GM21528 (cell line): ENCODE data around the gene DGUOK.
"Not testable (repeated sequence)": the region's sequence is repeated elsewhere in the genome, so short reads cannot be mapped to it uniquely, and the experiment has no call there.

Source experiments
- ATAC-seq: cut with Tn5 transposase; IDR thresholded peaks from one replicate; pipeline ENCODE4 v1.9.1; 2021; ENCODE audit warnings: mild to moderate bottlenecking, moderate library complexity; ENCODE audit not compliant: unreplicated experiment, low FRiP score

DGUOK gene

GRCh38 chr2:73919596-73920228 lies 7.0 kb upstream of the DGUOK start:
- no peak for ATAC-seq

GRCh38 chr2:73920577-73921545 lies 5.8 kb upstream of the DGUOK start:
- ATAC-seq = no peak

GRCh38 chr2:73921581-73921980 lies 5.1 kb upstream of the DGUOK start:
- ATAC-seq = no peak

GRCh38 chr2:73922681-73923080 lies 4.0 kb upstream of the DGUOK start:
- no peak for ATAC-seq

- ATAC-seq = no peak
These were observed 1.5 kb upstream of the DGUOK start for GRCh38 chr2:73925033-73925704.

- ATAC-seq = no peak
These were observed 707 bp upstream of the DGUOK start for GRCh38 chr2:73925853-73926492.

- ATAC-seq = no peak
These were observed 664 bp downstream of the DGUOK start for GRCh38 chr2:73927344-73927743.

- ATAC-seq = no peak
These were observed 2.3 kb downstream of the DGUOK start for GRCh38 chr2:73928963-73929347.

GRCh38 chr2:73930386-73930785 lies 3.7 kb downstream of the DGUOK start:
- no peak for ATAC-seq

GRCh38 chr2:73931531-73932500 lies 5.1 kb downstream of the DGUOK start:
- ATAC-seq = no peak

GRCh38 chr2:73933194-73933593 lies 6.5 kb downstream of the DGUOK start:
- ATAC-seq = no peak

- ATAC-seq = no peak
These were observed 9.0 kb downstream of the DGUOK start for GRCh38 chr2:73935641-73936040.

GRCh38 chr2:73937103-73937885 lies 10.6 kb downstream of the DGUOK start:
- ATAC-seq = no peak

- no peak for ATAC-seq
These were observed 11.2 kb downstream of the DGUOK start for GRCh38 chr2:73937899-73938298.

- no peak for ATAC-seq
These were observed 12.2 kb downstream of the DGUOK start for GRCh38 chr2:73938718-73939352.

GRCh38 chr2:73939419-73939818 lies 12.7 kb downstream of the DGUOK start:
- no peak for ATAC-seq

- ATAC-seq = not testable (repeated sequence)
These were observed 13.4 kb downstream of the DGUOK start for GRCh38 chr2:73940066-73940465.

GRCh38 chr2:73942664-73943063 lies 16.0 kb downstream of the DGUOK start:
- no peak for ATAC-seq
